Transverse colon (tissue), 4 donors: ENCODE data around the gene PKMYT1. TPM values are rescaled to one million over a fixed set of nuclear protein-coding genes. Genes with fewer than 3 reads are reported as not detected.
A peak's percentile ranks its signal among the peaks of the same experiment; 100 is the strongest.

Experiments
- DNase-seq: peaks from one replicate; pipeline ENCODE4 v3.0.0-alpha.2; 2019
- H3K27ac ChIP-seq, 4 donors: fragments of 200-600 bp; sonication (generic); 2 replicates each; pipeline ENCODE4 v1.5.1; 2016 to 2018; ENCODE audit warnings: inconsistent platforms in 4 of 4
- H3K27me3 ChIP-seq: fragments of 200-600 bp; sonication (generic); 2 replicates; pipeline ENCODE4 v1.5.1; 2017; ENCODE audit warnings: inconsistent platforms
- H3K36me3 ChIP-seq, 4 donors: fragments of 200-600 bp; sonication (generic); 2 replicates each; pipeline ENCODE4 v1.5.1; 2017 to 2019; ENCODE audit warnings: inconsistent platforms in 4 of 4
- H3K4me1 ChIP-seq, 4 donors: fragments of 200-600 bp; sonication (generic); 2 replicates each; pipeline ENCODE4 v1.5.1; 2017 to 2020; ENCODE audit warnings: inconsistent platforms in 4 of 4
- H3K4me3 ChIP-seq, 4 donors: fragments of 200-600 bp; sonication (generic); 1 replicate in 1 of 4; 2 replicates in 3 of 4; pipeline versions ENCODE4 v1.5.1 to v1.6.1; 2017 to 2019; ENCODE audit warnings: inconsistent platforms in 4 of 4
- H3K9me3 ChIP-seq, 2 donors: fragments of 200-600 bp; sonication (generic); 2 replicates each; pipeline ENCODE4 v1.5.1; 2017 to 2019; ENCODE audit warnings: inconsistent platforms in 2 of 2
- EP300 ChIP-seq: sonication (generic); formaldehyde crosslinking; IDR thresholded peaks from one replicate; pipeline ENCODE4 v1.6.1; 2017; ENCODE audit warnings: antibody characterized with exemption, low read depth
- POLR2A ChIP-seq: fragments of 450-650 bp; IDR thresholded peaks from one replicate; pipeline ENCODE4 v1.6.1; 2016; ENCODE audit warnings: antibody characterized with exemption, mild to moderate bottlenecking, moderate library complexity
- POLR2AphosphoS5 ChIP-seq, 3 donors: sonication (generic); formaldehyde crosslinking; IDR thresholded peaks; one replicate each; pipeline ENCODE4 v1.6.1; 2016; ENCODE audit warnings: antibody characterized with exemption in 3 of 3
- WGBS, 2 donors: methylation state at CpG; one replicate each; pipeline ENCODE4 v1.1.5; 2018; ENCODE audit warnings: low coverage in 1 of 2; 5-methylcytosine and 5-hydroxymethylcytosine counted together
- in situ Hi-C, 4 donors: fragments of 200-750 bp; cut with MboI; loops; one replicate each; pipeline versions ENCODE4 v1.15.0 to v1.15.1; 2017; ENCODE audit warnings: low sequenced_read_pairs in 3 of 4, low pct_ligation_motif_present in 1 of 4, low pct_unique_long_range_greater_than_20kb in 1 of 4
- intact Hi-C: fragments of 100-400 bp; cut with DNase I; formaldehyde crosslinking; loops from one replicate; pipeline ENCODE4 v1.15.1; 2023; ENCODE audit warnings: low total_unique reads
- total RNA-seq, 4 donors: library from RNA; depleted of rRNA; stranded (reverse); fragments of >200 nt; gene quantifications; one replicate each; pipeline ENCODE4 v1.1.0, GENCODE V29; 2016
- TF ChIP-seq, protein P1 (sequence below), 5 experiments: fragments of 200-600 bp in 3 of 5; fragments of 450-650 bp in 2 of 5; sonication (generic) in 3 of 5; IDR thresholded peaks; 1 replicate in 2 of 5; 2 replicates in 3 of 5; pipeline ENCODE4 v1.5.1; 2016 to 2017; ENCODE audit warnings: antibody characterized with exemption in 5 of 5, inconsistent platforms in 3 of 5, mild to moderate bottlenecking in 2 of 5, moderate library complexity in 1 of 5

The PKMYT1 gene
- total RNA-seq, 4 donors from 2014 or later: 0.55 to 3.6 (median 3.0) TPM; not detected in 1

DNA sequence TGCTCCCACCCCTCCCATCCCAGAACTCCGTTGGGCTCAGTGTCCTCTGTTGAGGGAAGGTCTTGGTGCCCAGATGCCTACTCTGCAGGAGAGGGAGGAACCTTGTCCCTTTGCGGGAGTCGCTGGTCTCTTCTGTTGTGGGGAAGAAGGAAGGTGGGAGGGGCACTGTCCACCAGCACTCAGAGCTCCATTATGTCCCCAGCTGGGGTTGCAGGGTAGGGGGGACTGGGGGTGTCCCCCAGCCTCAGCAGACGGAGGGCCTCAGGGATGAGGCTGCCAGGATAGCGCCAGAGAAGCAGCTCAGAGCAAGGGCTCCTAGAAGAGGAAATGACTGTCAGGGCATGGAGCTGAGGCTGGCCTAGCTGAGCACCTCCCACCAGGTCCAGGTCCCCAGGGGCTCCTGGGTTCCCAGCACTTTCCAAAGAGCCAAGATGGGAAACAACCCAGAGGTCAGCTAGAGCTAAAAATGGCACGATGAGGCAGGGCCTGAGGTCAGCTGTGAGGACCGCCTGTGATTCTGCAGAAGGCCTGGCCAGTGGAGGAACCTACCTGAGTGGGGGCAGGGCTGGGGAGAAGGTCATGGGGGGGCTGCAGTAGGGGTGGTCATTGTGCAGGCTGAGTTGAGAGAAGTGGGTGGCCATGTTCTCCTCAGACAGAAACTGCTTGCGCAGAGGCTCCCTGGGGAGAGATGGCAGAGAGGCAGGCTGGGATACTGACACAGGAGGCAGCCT lies 42.6 kb upstream of the PKMYT1 start:
- intact Hi-C loops: loop anchor here (2.0 kb wide), 1 partner anchor 348 kb away; no protein-coding TSS in a partner anchor
- no peak for DNase-seq
- Histone ChIP-seq H3K27ac (peak overlapping the region; percentile 92 to 94 (median 93)), H3K27me3 (peaks cover 14% of the 10 kb centered on the region), H3K4me1 (peaks cover 24 to 59% (median 46%) of the 10 kb centered on the region in 4 donors), H3K36me3 (no peaks in the 10 kb centered on the region), H3K4me3 (peak overlapping the region in 3 of 4 donors; percentile 47 to 68 (median 55)), H3K9me3 (no peaks in the 10 kb centered on the region)
- TF ChIP-seq EP300 (no peak), POLR2A (no peak), POLR2AphosphoS5 (IDR thresholded peaks at IDR 0.05) (no peak)
- TF ChIP-seq, protein P1, sequence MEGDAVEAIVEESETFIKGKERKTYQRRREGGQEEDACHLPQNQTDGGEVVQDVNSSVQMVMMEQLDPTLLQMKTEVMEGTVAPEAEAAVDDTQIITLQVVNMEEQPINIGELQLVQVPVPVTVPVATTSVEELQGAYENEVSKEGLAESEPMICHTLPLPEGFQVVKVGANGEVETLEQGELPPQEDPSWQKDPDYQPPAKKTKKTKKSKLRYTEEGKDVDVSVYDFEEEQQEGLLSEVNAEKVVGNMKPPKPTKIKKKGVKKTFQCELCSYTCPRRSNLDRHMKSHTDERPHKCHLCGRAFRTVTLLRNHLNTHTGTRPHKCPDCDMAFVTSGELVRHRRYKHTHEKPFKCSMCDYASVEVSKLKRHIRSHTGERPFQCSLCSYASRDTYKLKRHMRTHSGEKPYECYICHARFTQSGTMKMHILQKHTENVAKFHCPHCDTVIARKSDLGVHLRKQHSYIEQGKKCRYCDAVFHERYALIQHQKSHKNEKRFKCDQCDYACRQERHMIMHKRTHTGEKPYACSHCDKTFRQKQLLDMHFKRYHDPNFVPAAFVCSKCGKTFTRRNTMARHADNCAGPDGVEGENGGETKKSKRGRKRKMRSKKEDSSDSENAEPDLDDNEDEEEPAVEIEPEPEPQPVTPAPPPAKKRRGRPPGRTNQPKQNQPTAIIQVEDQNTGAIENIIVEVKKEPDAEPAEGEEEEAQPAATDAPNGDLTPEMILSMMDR (IDR thresholded peaks at IDR 0.05): no peak
- in situ Hi-C loops: no loop called here
- WGBS, 2 donors: 48% methylated on average over 8 of the region's 8 CpGs; no CpG with 5 or more reads in 1 of the 2 donors

DNA sequence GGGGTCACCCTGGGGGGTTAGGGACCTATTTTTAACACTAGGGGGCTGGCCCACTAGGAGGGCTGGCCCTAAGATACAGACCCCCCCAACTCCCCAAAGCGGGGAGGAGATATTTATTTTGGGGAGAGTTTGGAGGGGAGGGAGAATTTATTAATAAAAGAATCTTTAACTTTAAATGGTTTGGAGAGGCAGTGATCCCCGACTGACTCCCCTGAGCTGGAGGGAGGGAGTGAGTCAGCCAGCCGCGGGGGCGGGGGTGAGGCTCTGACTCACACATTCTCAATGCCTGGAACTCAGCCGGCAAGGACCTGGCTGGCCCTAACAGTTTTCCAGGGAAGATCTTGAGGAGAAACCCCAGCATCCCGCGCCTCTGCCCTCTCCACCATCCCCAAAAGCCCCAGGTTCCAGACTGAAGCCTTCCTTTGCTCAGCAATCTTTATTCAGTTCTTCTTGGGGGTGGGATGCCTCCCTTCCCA lies 42.0 kb upstream of the PKMYT1 start:
- peak overlapping the region in 2 of 4 donors; percentile 60 to 66 for H3K4me3 ChIP-seq
- intact Hi-C loops (loop anchor here (2.0 kb wide), 1 partner anchor 347 kb away; no protein-coding TSS in a partner anchor), in situ Hi-C loops (no loop called here)
- WGBS, 2 donors: 15 to 20% methylated on average over 4 to 8 of the region's 8 CpGs
- H3K27ac ChIP-seq: peak overlapping the region; percentile 92 to 94 (median 93)
- H3K27me3 ChIP-seq: peaks cover 20% of the 10 kb centered on the region
- TF ChIP-seq EP300 (no peak), POLR2AphosphoS5 (IDR thresholded peaks at IDR 0.05) (peak; percentile 66 to 77 (median 76)), POLR2A (no peak)
- TF ChIP-seq, protein P1 (IDR thresholded peaks at IDR 0.05): peak in 1 of 5 experiments; percentile 11
- peak; percentile 88 for DNase-seq
- no peaks in the 10 kb centered on the region for H3K9me3 ChIP-seq
- H3K36me3 ChIP-seq: no peaks in the 10 kb centered on the region
- peaks cover 24 to 57% (median 45%) of the 10 kb centered on the region in 4 donors for H3K4me1 ChIP-seq

DNA sequence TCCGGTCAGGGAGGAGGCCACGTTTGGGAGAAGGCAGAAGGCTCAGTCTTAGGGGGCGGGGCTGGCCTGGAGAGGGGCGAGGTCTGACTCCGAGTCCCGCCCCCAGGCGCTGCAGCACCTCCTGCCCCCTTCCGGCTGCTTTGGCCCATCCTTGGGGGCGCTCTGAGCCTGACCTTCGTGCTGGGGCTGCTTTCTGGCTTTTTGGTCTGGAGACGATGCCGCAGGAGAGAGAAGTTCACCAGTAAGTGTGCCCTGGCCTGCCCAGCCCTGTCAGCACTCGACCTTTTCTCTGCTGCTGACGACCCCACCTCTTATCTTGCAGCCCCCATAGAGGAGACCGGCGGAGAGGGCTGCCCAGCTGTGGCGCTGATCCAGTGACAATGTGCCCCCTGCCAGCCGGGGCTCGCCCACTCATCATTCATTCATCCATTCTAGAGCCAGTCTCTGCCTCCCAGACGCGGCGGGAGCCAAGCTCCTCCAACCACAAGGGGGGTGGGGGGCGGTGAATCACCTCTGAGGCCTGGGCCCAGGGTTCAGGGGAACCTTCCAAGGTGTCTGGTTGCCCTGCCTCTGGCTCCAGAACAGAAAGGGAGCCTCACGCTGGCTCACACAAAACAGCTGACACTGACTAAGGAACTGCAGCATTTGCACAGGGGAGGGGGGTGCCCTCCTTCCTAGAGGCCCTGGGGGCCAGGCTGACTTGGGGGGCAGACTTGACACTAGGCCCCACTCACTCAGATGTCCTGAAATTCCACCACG lies 41.4 kb upstream of the PKMYT1 start:
- intact Hi-C loops (loop anchor here (2.0 kb wide), 1 partner anchor 347 kb away; no protein-coding TSS in a partner anchor), in situ Hi-C loops (no loop called here)
- TF ChIP-seq POLR2AphosphoS5 (IDR thresholded peaks at IDR 0.05) (no peak), POLR2A (peak; percentile 6), EP300 (no peak)
- TF ChIP-seq, protein P1 (IDR thresholded peaks at IDR 0.05): peak in 4 of 5 experiments; percentile 32 to 48 (median 37)
- Histone ChIP-seq H3K27me3 (peaks cover 21% of the 10 kb centered on the region), H3K4me3 (peak overlapping the region; percentile 45 to 66 (median 54)), H3K36me3 (no peaks in the 10 kb centered on the region), H3K4me1 (peaks cover 24 to 57% (median 45%) of the 10 kb centered on the region in 4 donors), H3K9me3 (no peaks in the 10 kb centered on the region), H3K27ac (peak overlapping the region; percentile 92 to 94 (median 93))
- peak; percentile 87 for DNase-seq
- 21% methylated on average over 23 of the region's 25 CpGs; no CpG with 5 or more reads in 1 of the 2 donors for WGBS, 2 donors
